Activated B cell treated with CpG ODN at 0.5 μM for 24 hours (primary cell): ENCODE measurements around the gene PDLIM1. TPM values are rescaled to one million over a fixed set of nuclear protein-coding genes. Genes with fewer than 3 reads are reported as not detected.
"Not testable (repeated sequence)": the region's sequence is repeated elsewhere in the genome, so short reads cannot be mapped to it uniquely, and the experiment has no call there.

Source experiments
- ATAC-seq: fragments of 200-7000 bp; cut with Tn5 transposase; one replicate; pipeline ENCODE4 v1.10.0; 2021; ENCODE audit warnings: low read depth, mild to moderate bottlenecking, moderate library complexity
- CTCF ChIA-PET: fragments of 350-600 bp; sonication (Branson Sonifier 250); formaldehyde crosslinking; loops from one replicate; lab custom pipeline; 2021; ENCODE audit warnings: antibody characterized with exemption; lab: Charles Lee
- POLR2A ChIA-PET: fragments of 350-600 bp; sonication (Branson Sonifier 250); formaldehyde crosslinking; loops from one replicate; lab custom pipeline; 2021; ENCODE audit warnings: antibody characterized with exemption; lab: Charles Lee
- DNase-seq: peaks from one replicate; pipeline ENCODE4 v3.0.0; 2022
- H3K27ac Mint-ChIP-seq: one replicate; pipeline ENCODE4 v1.8.0; 2020; ENCODE audit warnings: mixed read lengths
- H3K27me3 Mint-ChIP-seq: one replicate; pipeline ENCODE4 v1.8.0; 2021; ENCODE audit warnings: mixed read lengths
- H3K36me3 Mint-ChIP-seq: one replicate; pipeline ENCODE4 v1.8.0; 2021; ENCODE audit warnings: low read depth, mixed read lengths
- H3K4me1 Mint-ChIP-seq: one replicate; pipeline ENCODE4 v1.8.0; 2021; ENCODE audit warnings: mixed read lengths
- H3K4me3 Mint-ChIP-seq: one replicate; pipeline ENCODE4 v1.8.0; 2020; ENCODE audit warnings: mild to moderate bottlenecking, mixed read lengths
- H3K9me3 Mint-ChIP-seq: one replicate; pipeline ENCODE4 v1.8.0; 2020; ENCODE audit warnings: mixed read lengths
- intact Hi-C: fragments of 100-400 bp; cut with micrococcal nuclease; formaldehyde crosslinking; loops from one replicate; pipeline ENCODE4 v1.15.1; 2024
- total RNA-seq: library from RNA; stranded (reverse); gene quantifications from 2 replicates; pipeline ENCODE4 v1.2.3, GENCODE V29; 2022
- TF ChIP-seq, protein P1 (sequence below): fragments of 200-600 bp; IDR thresholded peaks from one replicate; pipeline ENCODE4 v1.8.0; 2022; ENCODE audit warnings: antibody characterized with exemption, mild to moderate bottlenecking

The PDLIM1 gene
- total RNA-seq, 1 donor from 2014 or later = 141 TPM

DNA sequence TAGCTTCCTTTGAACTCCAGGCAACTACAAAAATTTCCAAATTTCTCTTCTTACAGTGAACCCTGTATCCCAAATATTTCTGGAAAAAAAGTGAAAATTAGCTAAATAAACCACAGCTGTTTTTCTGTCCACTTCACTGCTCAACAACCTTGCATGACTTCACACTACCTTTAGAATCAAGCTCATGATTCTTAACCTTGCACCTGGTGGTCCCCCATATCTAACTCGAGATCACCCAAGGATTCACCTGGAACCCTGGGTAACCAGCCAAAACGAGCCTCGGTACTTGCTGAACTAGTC is 47.5 kb downstream of the PDLIM1 start:
- Mint-ChIP-seq H3K27ac (no peak overlapping the region), H3K27me3 (no peaks in the 10 kb centered on the region), H3K4me3 (no peak overlapping the region), H3K4me1 (peaks cover 22% of the 10 kb centered on the region), H3K36me3 (peaks cover 84% of the 10 kb centered on the region), H3K9me3 (peaks cover 4% of the 10 kb centered on the region)
- TF ChIP-seq, protein P1, sequence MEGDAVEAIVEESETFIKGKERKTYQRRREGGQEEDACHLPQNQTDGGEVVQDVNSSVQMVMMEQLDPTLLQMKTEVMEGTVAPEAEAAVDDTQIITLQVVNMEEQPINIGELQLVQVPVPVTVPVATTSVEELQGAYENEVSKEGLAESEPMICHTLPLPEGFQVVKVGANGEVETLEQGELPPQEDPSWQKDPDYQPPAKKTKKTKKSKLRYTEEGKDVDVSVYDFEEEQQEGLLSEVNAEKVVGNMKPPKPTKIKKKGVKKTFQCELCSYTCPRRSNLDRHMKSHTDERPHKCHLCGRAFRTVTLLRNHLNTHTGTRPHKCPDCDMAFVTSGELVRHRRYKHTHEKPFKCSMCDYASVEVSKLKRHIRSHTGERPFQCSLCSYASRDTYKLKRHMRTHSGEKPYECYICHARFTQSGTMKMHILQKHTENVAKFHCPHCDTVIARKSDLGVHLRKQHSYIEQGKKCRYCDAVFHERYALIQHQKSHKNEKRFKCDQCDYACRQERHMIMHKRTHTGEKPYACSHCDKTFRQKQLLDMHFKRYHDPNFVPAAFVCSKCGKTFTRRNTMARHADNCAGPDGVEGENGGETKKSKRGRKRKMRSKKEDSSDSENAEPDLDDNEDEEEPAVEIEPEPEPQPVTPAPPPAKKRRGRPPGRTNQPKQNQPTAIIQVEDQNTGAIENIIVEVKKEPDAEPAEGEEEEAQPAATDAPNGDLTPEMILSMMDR = no peak
- intact Hi-C loops = loop anchor here (1.0 to 10.0 kb wide), 5 partner anchors 35 to 352 kb away; no protein-coding TSS in a partner anchor
- ChIA-PET POLR2A (no interaction called here), CTCF (interaction anchor here (0.7 to 10.8 kb wide), 20 partner anchors 9 to 132 kb away, joined by 3 to 338 read pairs (median 4); no protein-coding TSS in a partner anchor)
- ATAC-seq = no peak
- DNase-seq = no peak

DNA sequence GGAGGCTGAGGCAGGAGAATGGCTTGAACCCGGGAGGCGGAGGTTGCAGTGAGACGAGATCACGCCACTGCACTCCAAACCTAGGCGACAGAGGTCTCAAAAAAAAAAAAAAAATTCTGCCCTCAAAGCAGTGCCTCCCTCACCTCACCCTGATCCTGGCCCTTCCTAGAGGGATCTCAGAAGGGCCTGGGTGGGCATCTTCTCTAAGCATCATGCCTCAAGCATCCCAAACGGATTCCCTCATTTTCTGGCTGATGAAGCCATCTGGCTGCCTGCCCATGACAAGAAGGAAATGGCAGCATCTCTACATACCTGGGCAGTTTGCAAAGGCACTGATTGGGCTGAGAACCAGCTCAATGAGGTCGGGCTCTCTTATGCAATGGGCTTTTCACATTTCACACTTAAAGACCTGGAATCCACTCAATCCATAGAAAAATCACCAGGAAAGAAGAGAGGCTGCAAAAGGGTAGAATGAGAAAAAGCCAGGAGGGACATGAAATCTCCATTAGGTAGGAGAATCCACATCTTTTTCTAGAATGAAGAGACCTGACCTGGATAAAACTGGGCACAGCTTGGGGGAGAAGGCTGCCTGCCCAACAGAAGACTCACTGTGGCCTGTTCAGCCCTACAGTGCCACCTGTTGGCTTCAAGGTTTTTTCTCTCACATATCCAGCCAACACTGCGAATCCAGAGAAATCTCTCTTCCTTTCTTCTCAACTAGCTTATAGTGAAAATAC is 48.1 kb downstream of the PDLIM1 start:
- H3K36me3 Mint-ChIP-seq = peaks cover 84% of the 10 kb centered on the region
- ChIA-PET POLR2A (no interaction called here), CTCF (interaction anchor here (0.5 to 10.8 kb wide), 19 partner anchors 9 to 308 kb away, joined by 3 to 338 read pairs (median 4); no protein-coding TSS in a partner anchor)
- DNase-seq (no peak), ATAC-seq (peak; percentile 35)
- H3K27me3 Mint-ChIP-seq = no peaks in the 10 kb centered on the region
- no peak overlapping the region for H3K27ac Mint-ChIP-seq
- TF ChIP-seq, protein P1 = no peak
- intact Hi-C loops = loop anchor here (1.0 to 10.0 kb wide), 5 partner anchors 34 to 352 kb away; no protein-coding TSS in a partner anchor
- peaks cover 22% of the 10 kb centered on the region for H3K4me1 Mint-ChIP-seq
- H3K4me3 Mint-ChIP-seq = no peak overlapping the region
- peaks cover 4% of the 10 kb centered on the region for H3K9me3 Mint-ChIP-seq

- TF ChIP-seq, protein P1 = no peak
- H3K27me3 Mint-ChIP-seq = no peaks in the 10 kb centered on the region
- ATAC-seq (no peak), DNase-seq (no peak)
- intact Hi-C loops = loop anchor here (10.0 kb wide), 1 partner anchor 353 kb away; no protein-coding TSS in a partner anchor
- ChIA-PET POLR2A (no interaction called here), CTCF (interaction anchor here (1.1 to 10.8 kb wide), 2 partner anchors 108 to 120 kb away, joined by 3 to 338 read pairs; no protein-coding TSS in a partner anchor)
- H3K36me3 Mint-ChIP-seq = peaks cover 82% of the 10 kb centered on the region
- H3K27ac Mint-ChIP-seq = no peak overlapping the region
- H3K4me1 Mint-ChIP-seq = peaks cover 21% of the 10 kb centered on the region
- H3K4me3 Mint-ChIP-seq = no peak overlapping the region
- H3K9me3 Mint-ChIP-seq = peaks cover 4% of the 10 kb centered on the region
These were observed 49.3 kb downstream of the PDLIM1 start for GRCh38 chr10:95241533-95241932.

DNA sequence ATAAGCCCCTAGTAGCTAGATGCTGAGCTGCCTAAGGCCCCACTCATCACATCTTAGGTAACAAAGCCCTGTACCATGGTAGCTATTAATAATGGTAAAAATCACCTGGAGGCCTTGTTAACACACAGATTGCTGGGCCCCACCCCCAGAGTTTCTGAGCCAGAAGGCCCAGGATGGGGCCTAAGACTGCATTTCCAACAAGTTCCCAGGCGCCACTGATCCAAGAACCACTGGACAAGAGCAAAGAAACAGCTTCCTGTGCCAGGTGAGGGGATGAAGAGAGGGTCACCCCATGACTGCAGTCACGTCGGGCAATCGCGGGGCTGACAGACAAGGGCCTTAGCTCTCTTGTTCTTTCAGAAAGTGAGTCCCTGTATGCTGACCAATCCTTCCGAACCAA is 50.0 kb downstream of the PDLIM1 start:
- intact Hi-C loops = loop anchor here (10.0 kb wide), 1 partner anchor 354 kb away; no protein-coding TSS in a partner anchor
- Mint-ChIP-seq H3K27me3 (no peaks in the 10 kb centered on the region), H3K4me1 (peaks cover 22% of the 10 kb centered on the region)

DNA sequence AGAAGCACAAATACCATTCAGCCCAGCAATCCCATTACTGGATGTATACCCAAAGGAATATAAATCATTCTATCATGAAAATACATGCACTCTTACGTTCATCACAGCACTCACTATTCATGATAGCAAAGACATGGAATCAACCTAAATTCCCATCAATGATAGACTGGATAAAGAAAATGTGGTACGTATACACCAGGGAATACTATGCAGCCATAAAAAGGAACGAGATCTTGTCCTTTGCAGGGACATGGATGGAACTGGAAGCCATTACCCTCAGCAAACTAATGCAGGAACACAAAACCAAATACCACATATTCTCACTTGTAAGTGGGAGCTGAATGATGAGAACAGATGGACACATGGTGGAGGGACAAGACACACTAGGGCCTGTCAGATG is 50.7 kb downstream of the PDLIM1 start:
- POLR2A ChIA-PET, H3K9me3 Mint-ChIP-seq, H3K4me3 Mint-ChIP-seq, H3K27ac Mint-ChIP-seq, H3K27me3 Mint-ChIP-seq, DNase-seq, ATAC-seq: not testable (repeated sequence)
- H3K36me3 Mint-ChIP-seq = peaks cover 77% of the 10 kb centered on the region
- intact Hi-C loops = loop anchor here (10.0 kb wide), 1 partner anchor 355 kb away; no protein-coding TSS in a partner anchor
- peaks cover 20% of the 10 kb centered on the region for H3K4me1 Mint-ChIP-seq
- CTCF ChIA-PET = interaction anchor here (10.8 kb wide), 1 partner anchor 121 kb away, joined by 338 read pairs; no protein-coding TSS in a partner anchor

More for the DNA sequence above, 50.0 kb downstream of the PDLIM1 start:
- POLR2A ChIA-PET = no interaction called here
- TF ChIP-seq, protein P1 = no peak
- H3K9me3 Mint-ChIP-seq = peaks cover 4% of the 10 kb centered on the region
- peaks cover 82% of the 10 kb centered on the region for H3K36me3 Mint-ChIP-seq
- H3K27ac Mint-ChIP-seq = no peak overlapping the region
- CTCF ChIA-PET = interaction anchor here (1.1 to 10.8 kb wide), 2 partner anchors 107 to 121 kb away, joined by 3 to 338 read pairs; no protein-coding TSS in a partner anchor
- DNase-seq (no peak), ATAC-seq (no peak)
- no peak overlapping the region for H3K4me3 Mint-ChIP-seq
